GM19324 (cell line): ENCODE results near the gene MRGPRF.
"Not testable (repeated sequence)": the region's sequence is repeated elsewhere in the genome, so short reads cannot be mapped to it uniquely, and the experiment has no call there.

Experiments
- ATAC-seq: cut with Tn5 transposase; IDR thresholded peaks from one replicate; pipeline ENCODE4 v1.9.1; 2021; ENCODE audit warnings: mild to moderate bottlenecking, moderate library complexity; ENCODE audit not compliant: unreplicated experiment, low FRiP score

The MRGPRF gene

GRCh38 chr11:69004411-69005182, 8.4 kb downstream of the MRGPRF start:
- no peak for ATAC-seq

- ATAC-seq, result no peak
These were observed 9.1 kb downstream of the MRGPRF start for GRCh38 chr11:69003866-69004367.

GRCh38 chr11:69003301-69003865, 9.7 kb downstream of the MRGPRF start:
- ATAC-seq, result no peak

GRCh38 chr11:69002570-69003231, 10.3 kb downstream of the MRGPRF start:
- ATAC-seq, result no peak

GRCh38 chr11:69002110-69002569, 10.9 kb downstream of the MRGPRF start:
- ATAC-seq, result no peak

GRCh38 chr11:69001243-69002081, 11.6 kb downstream of the MRGPRF start:
- ATAC-seq, result no peak

- no peak for ATAC-seq
These were observed 12.2 kb downstream of the MRGPRF start for GRCh38 chr11:69000831-69001242.

GRCh38 chr11:69000391-69000790, 12.7 kb downstream of the MRGPRF start:
- no peak for ATAC-seq

GRCh38 chr11:68999748-69000355, 13.2 kb downstream of the MRGPRF start:
- ATAC-seq, result not testable (repeated sequence)

- ATAC-seq, result no peak
These were observed 13.8 kb downstream of the MRGPRF start for GRCh38 chr11:68999093-68999747.

GRCh38 chr11:68998390-68998911, 14.6 kb downstream of the MRGPRF start:
- ATAC-seq, result no peak

- ATAC-seq, result no peak
These were observed 15.1 kb downstream of the MRGPRF start for GRCh38 chr11:68997995-68998348.

- ATAC-seq, result no peak
These were observed 15.7 kb downstream of the MRGPRF start for GRCh38 chr11:68997124-68997994.

- ATAC-seq, result no peak
These were observed 16.5 kb downstream of the MRGPRF start for GRCh38 chr11:68996376-68997123.

- ATAC-seq, result no peak
These were observed 18.2 kb downstream of the MRGPRF start for GRCh38 chr11:68994894-68995285.

GRCh38 chr11:68994161-68994893, 18.7 kb downstream of the MRGPRF start:
- ATAC-seq, result no peak

GRCh38 chr11:68993546-68993945, 19.5 kb downstream of the MRGPRF start:
- ATAC-seq, result no peak
